GM10266 (cell line): Measurements from ENCODE around the gene INHBA.

Experiments
- DNase-seq: peaks from one replicate; pipeline ENCODE4 v3.0.0; 2012; ENCODE audit errors: extremely low spot score
- CTCF ChIP-seq: IDR thresholded peaks from 2 replicates; pipeline ENCODE4 v1.5.1; 2012; ENCODE audit warnings: mild to moderate bottlenecking, low read depth; ENCODE audit not compliant: control insufficient read depth, insufficient read depth; ENCODE audit errors: missing control alignments

The INHBA gene

GRCh38 chr7:41689815-41690214 lies 13.1 kb downstream of the INHBA start:
- TF ChIP-seq CTCF, result no peak
- DNase-seq, result no peak

GRCh38 chr7:41688906-41689305 lies 14.0 kb downstream of the INHBA start:
- no peak for DNase-seq
- TF ChIP-seq CTCF, result no peak

GRCh38 chr7:41688012-41688625 lies 14.8 kb downstream of the INHBA start:
- TF ChIP-seq CTCF, result no peak
- no peak for DNase-seq

GRCh38 chr7:41685684-41686083 lies 17.2 kb downstream of the INHBA start:
- TF ChIP-seq CTCF, result no peak
- DNase-seq, result no peak

GRCh38 chr7:41682422-41682821 lies 20.5 kb downstream of the INHBA start:
- no peak for DNase-seq
- TF ChIP-seq CTCF, result no peak

GRCh38 chr7:41679566-41679965 lies 23.3 kb downstream of the INHBA start:
- no peak for DNase-seq
- TF ChIP-seq CTCF, result no peak

- TF ChIP-seq CTCF, result no peak
- no peak for DNase-seq
These were observed 28.3 kb downstream of the INHBA start for GRCh38 chr7:41674505-41675023.
